K562 (cell line): ENCODE results near the gene RBM20. TPM values are rescaled to one million over a fixed set of nuclear protein-coding genes. Genes with fewer than 3 reads are reported as not detected.

Experiments used
- ATAC-seq: fragments of 200-7000 bp; cut with Tn5 transposase; 3 replicates; pipeline ENCODE4 v1.9.1; 2020; ENCODE audit warnings: moderate library complexity
- BruUV-seq: library from RNA; stranded (reverse); fragments of 400-500 nt; replicated peaks from 2 replicates; lab custom pipeline; 2021; lab: Mats Ljungman, UMichigan
- CTCF ChIA-PET: fragments of 300-600 bp; formaldehyde crosslinking; extraction: SDS; loops from one replicate; lab custom pipeline; 2021; ENCODE audit warnings: low intra/inter-chr PET ratio; lab: Yijun Ruan, JAX
- POLR2A ChIA-PET: fragments of 300-600, 350-650 bp; sonication (Branson Sonifier 250); formaldehyde crosslinking; extraction: SDS; loops from one replicate; lab custom pipeline; 2021; ENCODE audit warnings: antibody characterized with exemption, inconsistent platforms; lab: Yijun Ruan, JAX
- DNase-seq, 4 experiments: peaks; one replicate each; pipeline versions ENCODE4 v3.0.0 to v3.0.0-alpha.2; 2011 to 2018; ENCODE audit warnings: low spot score in 3 of 4, mixed read lengths in 3 of 4; ENCODE audit errors: extremely low read depth in 1 of 4
- FAIRE-seq: peaks from 2 replicates; lab custom pipeline; 2011; peaks lifted over from hg19 to GRCh38; lab: Jason Lieb, UNC
- H2AFZ ChIP-seq: 2 replicates; pipeline ENCODE4 v1.6.0; 2011; ENCODE audit warnings: low read depth, low read length, control low read depth, inconsistent platforms
- H3K27ac ChIP-seq: fragments of 200-600 bp; 3 replicates; pipeline ENCODE4 v1.8.0; 2011; ENCODE audit warnings: low read depth, mild to moderate bottlenecking, control low read depth, inconsistent platforms, low read length, moderate library complexity, mixed read lengths; ENCODE audit errors: extremely low read depth
- H3K27me3 ChIP-seq, 2 experiments: fragments of 300-600 bp in 1 of 2; 2 replicates in 1 of 2; 3 replicates in 1 of 2; pipeline versions ENCODE4 v1.6.0 to v1.8.0; 2011; ENCODE audit warnings: inconsistent platforms in 2 of 2, low read length in 2 of 2, mild to moderate bottlenecking in 1 of 2, mixed read lengths in 1 of 2, moderate library complexity in 1 of 2; ENCODE audit not compliant: control insufficient read depth in 2 of 2, insufficient read depth in 2 of 2
- H3K36me3 ChIP-seq: fragments of 300-600 bp; 3 replicates; pipeline ENCODE4 v1.8.0; 2011; ENCODE audit warnings: mild to moderate bottlenecking, low read length, inconsistent platforms; ENCODE audit not compliant: control insufficient read depth, insufficient read depth
- H3K4me1 ChIP-seq, 2 experiments: fragments of 200-600 bp in 1 of 2; replicated peaks in 1 of 2; 2 replicates in 1 of 2; 3 replicates in 1 of 2; pipeline versions ENCODE4 v1.5.1 to v1.8.0; 2011; ENCODE audit warnings: inconsistent platforms in 2 of 2, low read length in 2 of 2, mild to moderate bottlenecking in 1 of 2, mixed read lengths in 1 of 2, moderate library complexity in 1 of 2; ENCODE audit not compliant: control insufficient read depth in 2 of 2, insufficient read depth in 2 of 2
- H3K4me2 ChIP-seq: 2 replicates; pipeline ENCODE4 v1.6.1; 2011; ENCODE audit warnings: low read length, control low read depth, inconsistent platforms, mixed read lengths; ENCODE audit not compliant: insufficient read depth
- H3K4me3 ChIP-seq: fragments of 200-600 bp; sonication (generic), shearing (Covaris generic); 2 replicates; pipeline ENCODE4 v1.5.1; 2016; ENCODE audit warnings: control low read depth, inconsistent platforms
- H3K79me2 ChIP-seq: fragments of 200-600 bp; 3 replicates; pipeline ENCODE4 v1.8.0; 2011; ENCODE audit warnings: low read length, inconsistent platforms; ENCODE audit not compliant: control insufficient read depth, insufficient read depth
- H3K9ac ChIP-seq, 2 experiments: 2 replicates each; pipeline versions ENCODE4 v1.6.0 to v1.6.1; 2011; ENCODE audit warnings: low read depth in 2 of 2, low read length in 2 of 2, control low read depth in 1 of 2, inconsistent platforms in 1 of 2, mild to moderate bottlenecking in 1 of 2, mixed read lengths in 1 of 2; ENCODE audit not compliant: insufficient read depth in 1 of 2
- H3K9me1 ChIP-seq: one replicate; pipeline ENCODE4 v1.6.0; 2011; ENCODE audit warnings: inconsistent platforms, mild to moderate bottlenecking, low read length, moderate library complexity; ENCODE audit not compliant: control insufficient read depth, insufficient read depth
- H3K9me3 ChIP-seq: replicated peaks from 2 replicates; pipeline ENCODE4 v1.5.1; 2011; ENCODE audit warnings: low read depth, low read length, inconsistent platforms; ENCODE audit not compliant: control insufficient read depth, insufficient read depth
- H4K20me1 ChIP-seq: replicated peaks from 2 replicates; pipeline ENCODE4 v1.6.1; 2011; ENCODE audit warnings: low read length, inconsistent platforms, mixed read lengths; ENCODE audit not compliant: control insufficient read depth, insufficient read depth
- BCLAF1 ChIP-seq, 2 experiments: fragments of 450-650 bp in 1 of 2; IDR thresholded peaks; 2 replicates each; pipeline ENCODE4 v1.6.1; 2011 to 2017; ENCODE audit warnings: low read depth in 2 of 2, antibody characterized with exemption in 1 of 2, borderline replicate concordance in 1 of 2, low read length in 1 of 2, mild to moderate bottlenecking in 1 of 2, mixed read lengths in 1 of 2; ENCODE audit not compliant: control insufficient read depth in 1 of 2
- DMBX1 ChIP-seq: fragments of 250-450 bp; sonication (Bioruptor Pico); IDR thresholded peaks from 2 replicates; pipeline ENCODE4 v1.8.0; 2022; ENCODE audit warnings: inconsistent platforms, mild to moderate bottlenecking, moderate library complexity, borderline replicate concordance
- ELF1 ChIP-seq: fragments of 200-800 bp; sonication (Bioruptor generic); IDR thresholded peaks from 2 replicates; pipeline ENCODE4 v1.6.1; 2016; ENCODE audit warnings: missing genetic modification characterization, missing compliant biosample characterization
- FOXK2 ChIP-seq, 2 experiments: fragments of 450-650 bp; IDR thresholded peaks in 1 of 2; conservative IDR thresholded peaks in 1 of 2; 2 replicates each; pipeline ENCODE4 v1.6.1; 2016; ENCODE audit warnings: low read depth in 2 of 2, mild to moderate bottlenecking in 1 of 2
- FOXM1 ChIP-seq, 2 experiments: fragments of 450-650 bp in 1 of 2; sonication (generic) in 1 of 2; formaldehyde crosslinking in 1 of 2; IDR thresholded peaks; 2 replicates each; pipeline versions ENCODE4 v1.6.1 to v1.9.0; 2017 to 2022; ENCODE audit warnings: low read depth in 2 of 2, mild to moderate bottlenecking in 2 of 2, missing genetic modification reagents in 1 of 2, moderate library complexity in 1 of 2
- GABPA ChIP-seq: fragments of 200-800 bp; sonication (Bioruptor generic); conservative IDR thresholded peaks from 2 replicates; pipeline ENCODE4 v1.6.1; 2016; ENCODE audit warnings: low read depth, missing genetic modification characterization, missing compliant biosample characterization
- HDAC2 ChIP-seq: fragments of 450-650 bp; IDR thresholded peaks from 2 replicates; pipeline ENCODE4 v1.6.1; 2016; ENCODE audit warnings: mild to moderate bottlenecking
- IFI16 ChIP-seq: fragments of 250-450 bp; sonication (Bioruptor Pico); IDR thresholded peaks from 2 replicates; pipeline ENCODE4 v2.1.2; 2022; ENCODE audit warnings: mild to moderate bottlenecking, inconsistent platforms
- PBX2 ChIP-seq, 2 experiments: IDR thresholded peaks in 1 of 2; conservative IDR thresholded peaks in 1 of 2; 2 replicates each; pipeline ENCODE4 v1.6.1; 2016; ENCODE audit warnings: low read depth in 2 of 2, mild to moderate bottlenecking in 1 of 2, missing compliant biosample characterization in 1 of 2, missing genetic modification characterization in 1 of 2, moderate library complexity in 1 of 2
- RFX1 ChIP-seq: fragments of 450-650 bp; IDR thresholded peaks from 2 replicates; pipeline ENCODE4 v1.6.1; 2016; ENCODE audit warnings: mild to moderate bottlenecking, moderate library complexity
- TAF1 ChIP-seq: IDR thresholded peaks from 2 replicates; pipeline ENCODE4 v1.6.1; 2011; ENCODE audit warnings: mild to moderate bottlenecking, low read length, moderate library complexity; ENCODE audit not compliant: insufficient read depth, control insufficient read depth, severe bottlenecking; ENCODE audit errors: extremely low read depth
- TSC22D4 ChIP-seq: fragments of 450-650 bp; IDR thresholded peaks from 2 replicates; pipeline ENCODE4 v1.6.1; 2016; ENCODE audit warnings: missing genetic modification characterization, missing biosample characterization, control low read depth
- ZNF143 ChIP-seq: sonication (generic); formaldehyde crosslinking; IDR thresholded peaks from 2 replicates; pipeline ENCODE4 v1.9.0; 2022; ENCODE audit warnings: mild to moderate bottlenecking, missing genetic modification reagents
- ZNF224 ChIP-seq: sonication (generic); formaldehyde crosslinking; IDR thresholded peaks from 2 replicates; pipeline ENCODE4 v1.8.0; 2022; ENCODE audit warnings: mild to moderate bottlenecking, missing genetic modification reagents
- ZNF232 ChIP-seq: sonication (generic); formaldehyde crosslinking; IDR thresholded peaks from 2 replicates; pipeline ENCODE4 v1.8.0; 2022; ENCODE audit warnings: mild to moderate bottlenecking, missing genetic modification reagents
- ZNF354B ChIP-seq: fragments of 250-450 bp; sonication (Bioruptor Pico); IDR thresholded peaks from 2 replicates; pipeline ENCODE4 v1.4.0; 2020
- ZNF408 ChIP-seq: fragments of 250-450 bp; sonication (Bioruptor Pico); IDR thresholded peaks from 2 replicates; pipeline ENCODE4 v1.4.0; 2020; ENCODE audit warnings: low read depth, mild to moderate bottlenecking, moderate library complexity
- WGBS: fragments of 100-300 bp; shearing (Covaris generic); methylation state at CpG from one replicate; pipeline ENCODE4 v1.1.6; 2016; ENCODE audit warnings: low coverage, mixed read lengths; ENCODE audit not compliant: insufficient coverage; ENCODE audit errors: missing lambda C conversion rate; 5-methylcytosine and 5-hydroxymethylcytosine counted together
- in situ Hi-C: fragments of 300-500 bp; cut with MboI; formaldehyde crosslinking; loops from 4 replicates; pipeline ENCODE4 v1.15.0; 2018; ENCODE audit warnings: inconsistent platforms, mixed read lengths
- intact Hi-C: fragments of 100-400 bp; cut with micrococcal nuclease; formaldehyde crosslinking; loops from 2 replicates; pipeline ENCODE4 v1.14.2; 2022
- polyA plus RNA-seq, 8 experiments: library from polyadenylated mRNA; depleted of rRNA in 4 of 8; stranded (reverse) in 5 of 8; unstranded in 3 of 8; fragments of >200 nt; fragmentation: Nextera tagmentation in 2 of 8; fragmentation: Illumina TruSeq in 1 of 8; extraction: Ambion mirVana in 2 of 8; extraction: Trizol in 1 of 8; gene quantifications; 2 replicates each; pipeline versions ENCODE4 v1.2.1 to v1.2.3, GENCODE V29; 2011 to 2014; ENCODE audit warnings: inconsistent platforms in 1 of 8, missing spikeins in 1 of 8
- total RNA-seq, 7 experiments: library from RNA; depleted of rRNA in 6 of 7; stranded (reverse); fragments of >200 nt in 6 of 7; fragmentation: Illumina TruSeq in 2 of 7; extraction: Trizol in 2 of 7; gene quantifications; 2 replicates each; pipeline versions ENCODE4 v1.2.1 to v1.2.3, GENCODE V29; 2011 to 2021; ENCODE audit warnings: low replicate concordance in 1 of 7

RBM20 gene
- total and polyA plus RNA-seq, 9 of the 15 experiments (the other 6 are each of a cell fraction or from before 2014, with no cell fraction given) = 0.63 to 5.7 (median 3.2) TPM

GRCh38 chr10:110864662-110865140 is 220.6 kb downstream of the RBM20 start:
- peaks cover 12 to 59% of the 10 kb centered on the region in 2 experiments for H3K4me1 ChIP-seq
- TF ChIP-seq ZNF224 (CRISPR knock-in tag) (no peak), FOXK2 (conservative IDR thresholded peaks at IDR 0.05 in 1 of 2, IDR thresholded peaks at IDR 0.05 in 1 of 2; ENCODE audit: low read depth in 2 of 2) (peak; percentile 97 to 98), ZNF354B (CRISPR knock-in tag) (no peak), DMBX1 (no peak; the same call in 1 of the 2 replicates), ZNF143 (no peak), ZNF408 (CRISPR knock-in tag) (no peak), ZNF232 (CRISPR knock-in tag) (no peak), HDAC2 (no peak), BCLAF1 (IDR thresholded peaks at IDR 0.05; ENCODE audit: borderline replicate concordance in 1 of 2, control insufficient read depth in 1 of 2, low read depth in 2 of 2, low read length in 1 of 2) (no peak), RFX1 (no peak), TAF1 (no peak), IFI16 (CRISPR knock-in tag) (no peak), PBX2 (CRISPR knock-in tag; IDR thresholded peaks at IDR 0.05; ENCODE audit: low read depth) (peak; percentile 66), PBX2 (tag; conservative IDR thresholded peaks at IDR 0.05; ENCODE audit: low read depth) (peak; percentile 93), GABPA (tag) (peak; percentile 65), TSC22D4 (tag) (no peak), FOXM1 (IDR thresholded peaks at IDR 0.05; ENCODE audit: low read depth) (no peak), FOXM1 (CRISPR knock-in tag; IDR thresholded peaks at IDR 0.05; ENCODE audit: low read depth) (no peak), ELF1 (tag) (peak; percentile 75)

More at GRCh38 chr10:110864662-110865140, 220.6 kb downstream of the RBM20 start:
- H2AFZ ChIP-seq = peak overlapping the region; percentile 99
- intact Hi-C loops (no loop called here), in situ Hi-C loops (no loop called here)
- 17% methylated on average over 4 of the region's 6 CpGs for WGBS
- H4K20me1 ChIP-seq = no peaks in the 10 kb centered on the region
- ATAC-seq (peak; percentile 49), DNase-seq (peak in 1 of 4 experiments; percentile 49), FAIRE-seq (peak; percentile 67)
- H3K79me2 ChIP-seq = no peaks in the 10 kb centered on the region
- H3K4me2 ChIP-seq = peak overlapping the region; percentile 49
- H3K9me1 ChIP-seq = no peaks in the 10 kb centered on the region
- POLR2A ChIA-PET = no interaction called here
- peak overlapping the region; percentile 80 for H3K27ac ChIP-seq
- H3K36me3 ChIP-seq = no peaks in the 10 kb centered on the region
- H3K9me3 ChIP-seq = no peaks in the 10 kb centered on the region
- no TSS peak for BruUV-seq
- H3K4me3 ChIP-seq = no peak overlapping the region
- no peaks in the 10 kb centered on the region for H3K27me3 ChIP-seq
- CTCF ChIA-PET = no interaction called here
- peak overlapping the region; percentile 54 to 67; a peak in 3 of 4 replicates for H3K9ac ChIP-seq
